OCI-LY1 (cell line): Measurements from ENCODE around the gene CUBN.

Source experiments
- H2AFZ ChIP-seq: fragments of 200-600 bp; sonication (generic), shearing (Covaris generic); 2 replicates; pipeline ENCODE4 v1.6.0; 2014; ENCODE audit warnings: antibody characterized with exemption, mild to moderate bottlenecking, low read length
- H3F3A ChIP-seq: fragments of 200-600 bp; sonication (generic), shearing (Covaris generic); 2 replicates; pipeline ENCODE4 v1.6.0; 2014; ENCODE audit warnings: mild to moderate bottlenecking, antibody characterized with exemption, low read length, moderate library complexity; ENCODE audit not compliant: insufficient read depth
- H3K27ac ChIP-seq: fragments of 200-600 bp; sonication (generic); 2 replicates; pipeline ENCODE4 v1.5.1; 2014; ENCODE audit warnings: low read length, mixed run types, mild to moderate bottlenecking, low read depth; ENCODE audit not compliant: poor library complexity, severe bottlenecking
- H3K27me3 ChIP-seq: fragments of 200-600 bp; sonication (generic); 2 replicates; pipeline ENCODE4 v1.6.0; 2014; ENCODE audit warnings: antibody characterized with exemption, mild to moderate bottlenecking, low read length, moderate library complexity; ENCODE audit not compliant: insufficient read depth
- H3K36me3 ChIP-seq: fragments of 200-600 bp; sonication (generic); 2 replicates; pipeline ENCODE4 v1.6.1; 2014; ENCODE audit warnings: mild to moderate bottlenecking, antibody characterized with exemption, low read length, moderate library complexity, mixed read lengths; ENCODE audit not compliant: insufficient read depth
- H3K4me1 ChIP-seq: fragments of 200-600 bp; sonication (generic); 2 replicates; pipeline ENCODE4 v1.5.1; 2014; ENCODE audit warnings: mild to moderate bottlenecking, low read length, moderate library complexity; ENCODE audit not compliant: insufficient read depth, severe bottlenecking
- H3K4me2 ChIP-seq: fragments of 200-600 bp; sonication (generic), shearing (Covaris generic); 2 replicates; pipeline ENCODE4 v1.6.1; 2014; ENCODE audit warnings: low read length
- H3K4me3 ChIP-seq: fragments of 200-600 bp; sonication (generic); 2 replicates; pipeline ENCODE4 v1.5.1; 2014; ENCODE audit warnings: low read length, low read depth, mild to moderate bottlenecking, mixed read lengths; ENCODE audit not compliant: poor library complexity, severe bottlenecking
- H3K79me2 ChIP-seq: fragments of 200-600 bp; shearing (Covaris generic); 2 replicates; pipeline ENCODE4 v1.6.1; 2016; ENCODE audit warnings: mixed run types, low read length, mixed read lengths; ENCODE audit not compliant: insufficient read depth
- H3K9ac ChIP-seq: fragments of 200-600 bp; sonication (generic), shearing (Covaris generic); 2 replicates; pipeline ENCODE4 v1.6.1; 2014; ENCODE audit warnings: mild to moderate bottlenecking, low read length, mixed read lengths
- H3K9me2 ChIP-seq: fragments of 200-600 bp; sonication (generic), shearing (Covaris generic); 2 replicates; pipeline ENCODE4 v1.6.1; 2014; ENCODE audit warnings: low read depth, mild to moderate bottlenecking, low read length, mixed read lengths
- H3K9me3 ChIP-seq: fragments of 200-600 bp; shearing (Covaris generic); 2 replicates; pipeline ENCODE4 v1.6.1; 2014; ENCODE audit warnings: low read length, mixed read lengths
- H4K20me1 ChIP-seq: fragments of 200-600 bp; sonication (generic), shearing (Covaris generic); 2 replicates; pipeline ENCODE4 v1.6.0; 2016; ENCODE audit warnings: mild to moderate bottlenecking, low read length; ENCODE audit not compliant: insufficient read depth
- CTCF ChIP-seq: fragments of 200-600 bp; sonication (generic), shearing (Covaris generic); IDR thresholded peaks from 2 replicates; pipeline ENCODE4 v1.5.1; 2017; ENCODE audit warnings: mild to moderate bottlenecking, antibody characterized with exemption, low read length, moderate library complexity, mixed read lengths
- EZH2 ChIP-seq: fragments of 200-600 bp; sonication (generic), shearing (Covaris generic); IDR thresholded peaks from 2 replicates; pipeline ENCODE4 v1.8.0; 2017; ENCODE audit warnings: borderline replicate concordance, mixed run types, mild to moderate bottlenecking, antibody characterized with exemption, low read length, moderate library complexity, mixed read lengths

CUBN gene

GRCh38 chr10:16947069-16947468 is 182.5 kb downstream of the CUBN start:
- Histone ChIP-seq H4K20me1 (no peaks in the 10 kb centered on the region), H3K9me2 (no peaks in the 10 kb centered on the region), H3K4me1 (no peaks in the 10 kb centered on the region), H3F3A (no peaks in the 10 kb centered on the region), H2AFZ (no peak overlapping the region), H3K36me3 (no peaks in the 10 kb centered on the region), H3K4me2 (no peak overlapping the region), H3K4me3 (no peak overlapping the region), H3K9ac (no peak overlapping the region), H3K27me3 (no peaks in the 10 kb centered on the region), H3K27ac (no peak overlapping the region), H3K79me2 (no peaks in the 10 kb centered on the region), H3K9me3 (no peaks in the 10 kb centered on the region)
- TF ChIP-seq EZH2 (no peak), CTCF (no peak)

- H3K79me2 ChIP-seq, result no peaks in the 10 kb centered on the region
- TF ChIP-seq CTCF (no peak), EZH2 (no peak)
- no peak overlapping the region for H3K4me3 ChIP-seq
- no peak overlapping the region for H3K9ac ChIP-seq
- H3K27me3 ChIP-seq, result no peaks in the 10 kb centered on the region
- no peak overlapping the region for H3K4me2 ChIP-seq
- no peaks in the 10 kb centered on the region for H4K20me1 ChIP-seq
- H3K36me3 ChIP-seq, result no peaks in the 10 kb centered on the region
- no peaks in the 10 kb centered on the region for H3K4me1 ChIP-seq
- H3K9me3 ChIP-seq, result no peaks in the 10 kb centered on the region
- H2AFZ ChIP-seq, result no peak overlapping the region
- H3K9me2 ChIP-seq, result no peaks in the 10 kb centered on the region
- no peak overlapping the region for H3K27ac ChIP-seq
- no peaks in the 10 kb centered on the region for H3F3A ChIP-seq
Observed at GRCh38 chr10:16945593-16945992, 184.0 kb downstream of the CUBN start.

GRCh38 chr10:16944986-16945385 is 184.6 kb downstream of the CUBN start:
- Histone ChIP-seq H3K36me3 (no peaks in the 10 kb centered on the region), H3K27ac (no peak overlapping the region), H3K4me2 (no peak overlapping the region), H3K27me3 (no peaks in the 10 kb centered on the region), H3K9me3 (no peaks in the 10 kb centered on the region), H4K20me1 (no peaks in the 10 kb centered on the region), H3K9me2 (no peaks in the 10 kb centered on the region), H3K9ac (no peak overlapping the region), H3K79me2 (no peaks in the 10 kb centered on the region), H3K4me1 (no peaks in the 10 kb centered on the region), H3K4me3 (no peak overlapping the region), H3F3A (no peaks in the 10 kb centered on the region), H2AFZ (no peak overlapping the region)
- TF ChIP-seq EZH2, result no peak
- no peak for TF ChIP-seq CTCF
